ENCODE results near the gene JPT1. TPM values are rescaled to one million over a fixed set of nuclear protein-coding genes. Genes with fewer than 3 reads are reported as not detected.

Gene JPT1
- total RNA-seq, 1 experiment from 2014 or later = 265 TPM

DNA sequence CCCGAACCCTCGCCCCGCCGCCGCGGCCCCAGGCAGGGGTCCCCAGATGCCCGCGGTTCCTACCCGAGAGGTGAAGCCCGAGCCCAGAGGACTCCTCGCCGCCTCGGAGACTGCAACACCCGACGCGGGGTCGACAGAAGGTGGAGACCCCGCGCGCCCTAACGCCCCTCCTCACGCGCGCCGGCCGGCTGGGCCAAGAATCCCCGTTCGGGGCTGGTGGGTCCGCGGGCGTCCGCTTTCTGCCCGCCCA lies 27.9 kb upstream of the JPT1 start:
- Mint-ChIP-seq H3K9me3 (no peaks in the 10 kb centered on the region), H3K27ac (peak overlapping the region in 2 of 3 experiments; percentile 70 to 84; a peak in 5 of 7 replicates)

More for the DNA sequence above, 27.9 kb upstream of the JPT1 start:
- H3K36me3 Mint-ChIP-seq (ENCODE audit: insufficient read depth in 1 of 3, low read depth in 3 of 3) = peaks cover 19 to 43% (median 39%) of the 10 kb centered on the region in 3 experiments
- Histone ChIP-seq H3K23me2 (ENCODE audit: insufficient read length, low read depth, low read length, poor library complexity, severe bottlenecking) (peaks cover 10% of the 10 kb centered on the region), H3K4ac (ENCODE audit: low read depth, low read length) (no peak overlapping the region; the same call in 1 of the 2 replicates), H4K20me1 (ENCODE audit: control insufficient read depth, insufficient read depth, insufficient read length) (no peaks in the 10 kb centered on the region), H3K79me1 (ENCODE audit: insufficient read depth, low read depth, low read length, poor library complexity, severe bottlenecking) (peaks cover 6% of the 10 kb centered on the region), H3T11ph (ENCODE audit: low read length) (no peak overlapping the region), H3K4me1 (ENCODE audit: insufficient read depth, low read length) (no peaks in the 10 kb centered on the region), H3K14ac (ENCODE audit: insufficient read depth, low read length) (peak overlapping the region; percentile 87), H2BK20ac (ENCODE audit: low read depth, low read length, poor library complexity, severe bottlenecking) (no peak overlapping the region), H3K9ac (ENCODE audit: extremely low read depth, insufficient read length, low read length) (peak overlapping the region; percentile 95), H4K5ac (ENCODE audit: insufficient read length, low read depth, low read length) (no peak overlapping the region), H3K18ac (ENCODE audit: insufficient read length, low read depth, low read length) (peak overlapping the region; percentile 78), H3K56ac (ENCODE audit: insufficient read length, low read depth, low read length) (no peak overlapping the region), H3K23ac (ENCODE audit: insufficient read length, low read depth, low read length) (no peak overlapping the region), H4K91ac (ENCODE audit: insufficient read length, low read depth, low read length) (peak overlapping the region; percentile 99), H2AFZ (ENCODE audit: low read length) (no peak overlapping the region), H3K27me3 (ENCODE audit: insufficient read depth, low read length) (no peaks in the 10 kb centered on the region), H3K27ac (ENCODE audit: insufficient read length, low read depth, low read length) (peak overlapping the region; percentile 22), H3K4me2 (ENCODE audit: insufficient read depth, insufficient read length, low read length) (peak overlapping the region; percentile 80), H2BK12ac (ENCODE audit: insufficient read length, low read depth, low read length) (no peak overlapping the region), H2BK15ac (ENCODE audit: low read depth, low read length) (no peak overlapping the region), H3K79me2 (ENCODE audit: insufficient read depth, low read length) (peaks cover 38% of the 10 kb centered on the region), H2AK5ac (ENCODE audit: insufficient read length, low read length) (no peak overlapping the region), H2BK120ac (ENCODE audit: low read depth, low read length, poor library complexity, severe bottlenecking) (no peak overlapping the region), H4K8ac (replicated peaks; ENCODE audit: insufficient read length, low read depth, low read length) (no peak overlapping the region), H2BK5ac (ENCODE audit: insufficient read length, low read length) (no peak overlapping the region), H3K9me3 (ENCODE audit: control insufficient read depth, low read depth, low read length) (no peaks in the 10 kb centered on the region)
- DNase-seq = peak; percentile 46
- peaks cover 12 to 29% of the 10 kb centered on the region in 2 experiments for H3K4me1 Mint-ChIP-seq
- H3K4me3 Mint-ChIP-seq = peak overlapping the region; percentile 88 to 89
- H3K27me3 Mint-ChIP-seq (ENCODE audit: low read depth) = no peaks in the 10 kb centered on the region; the same call in 1 of the 2 replicates
- no CpG with 5 or more reads among the region's 33 CpGs for WGBS (ENCODE audit: extremely low coverage, insufficient read length, low lambda C conversion rate)
- TF ChIP-seq, protein P1, sequence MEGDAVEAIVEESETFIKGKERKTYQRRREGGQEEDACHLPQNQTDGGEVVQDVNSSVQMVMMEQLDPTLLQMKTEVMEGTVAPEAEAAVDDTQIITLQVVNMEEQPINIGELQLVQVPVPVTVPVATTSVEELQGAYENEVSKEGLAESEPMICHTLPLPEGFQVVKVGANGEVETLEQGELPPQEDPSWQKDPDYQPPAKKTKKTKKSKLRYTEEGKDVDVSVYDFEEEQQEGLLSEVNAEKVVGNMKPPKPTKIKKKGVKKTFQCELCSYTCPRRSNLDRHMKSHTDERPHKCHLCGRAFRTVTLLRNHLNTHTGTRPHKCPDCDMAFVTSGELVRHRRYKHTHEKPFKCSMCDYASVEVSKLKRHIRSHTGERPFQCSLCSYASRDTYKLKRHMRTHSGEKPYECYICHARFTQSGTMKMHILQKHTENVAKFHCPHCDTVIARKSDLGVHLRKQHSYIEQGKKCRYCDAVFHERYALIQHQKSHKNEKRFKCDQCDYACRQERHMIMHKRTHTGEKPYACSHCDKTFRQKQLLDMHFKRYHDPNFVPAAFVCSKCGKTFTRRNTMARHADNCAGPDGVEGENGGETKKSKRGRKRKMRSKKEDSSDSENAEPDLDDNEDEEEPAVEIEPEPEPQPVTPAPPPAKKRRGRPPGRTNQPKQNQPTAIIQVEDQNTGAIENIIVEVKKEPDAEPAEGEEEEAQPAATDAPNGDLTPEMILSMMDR (conservative IDR thresholded peaks at IDR 0.05) = no peak

All from H9 (cell line).